HG02623 (cell line): ENCODE measurements around the gene RAB11FIP3.

ENCODE experiments used
- ATAC-seq: cut with Tn5 transposase; IDR thresholded peaks from one replicate; pipeline ENCODE4 v1.9.1; 2021; ENCODE audit warnings: moderate library complexity; ENCODE audit not compliant: unreplicated experiment

RAB11FIP3 gene

DNA sequence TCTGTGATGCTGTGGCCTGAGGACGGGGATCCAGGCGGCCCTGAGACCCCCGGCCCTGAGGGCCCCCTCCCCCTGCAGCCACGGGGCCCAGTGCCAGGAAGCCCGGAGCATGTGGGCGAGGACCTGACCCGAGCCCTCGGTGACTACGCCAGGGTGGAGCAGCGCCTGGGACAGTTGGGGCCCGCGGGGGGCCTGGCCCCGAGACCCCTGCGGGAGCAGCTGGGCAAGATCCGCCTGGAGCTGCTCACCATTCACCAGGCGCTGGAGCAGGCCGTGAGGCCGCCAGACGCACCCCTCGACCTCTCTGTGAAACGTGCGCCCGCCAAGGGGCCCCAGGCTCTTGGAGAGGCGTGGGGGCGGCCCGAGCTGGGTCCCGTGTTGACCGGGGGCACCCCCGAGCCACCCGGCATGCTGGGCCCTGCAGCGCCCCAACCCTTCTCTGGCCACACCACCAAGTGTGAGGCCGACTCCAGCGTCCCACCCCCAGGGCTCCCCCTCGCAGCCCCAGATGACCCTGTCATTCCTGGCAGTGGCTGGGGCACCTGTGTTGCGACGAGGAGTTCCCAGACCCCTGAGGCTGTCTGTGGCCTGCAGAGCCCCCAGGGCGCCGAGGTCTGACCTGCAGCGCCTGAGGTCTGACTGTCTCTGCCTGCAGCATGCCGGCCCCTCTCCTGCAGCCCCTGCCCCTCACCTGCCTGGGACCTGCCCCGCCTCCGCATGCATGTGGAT, 139.4 kb downstream of the RAB11FIP3 start:
- no peak for ATAC-seq

DNA sequence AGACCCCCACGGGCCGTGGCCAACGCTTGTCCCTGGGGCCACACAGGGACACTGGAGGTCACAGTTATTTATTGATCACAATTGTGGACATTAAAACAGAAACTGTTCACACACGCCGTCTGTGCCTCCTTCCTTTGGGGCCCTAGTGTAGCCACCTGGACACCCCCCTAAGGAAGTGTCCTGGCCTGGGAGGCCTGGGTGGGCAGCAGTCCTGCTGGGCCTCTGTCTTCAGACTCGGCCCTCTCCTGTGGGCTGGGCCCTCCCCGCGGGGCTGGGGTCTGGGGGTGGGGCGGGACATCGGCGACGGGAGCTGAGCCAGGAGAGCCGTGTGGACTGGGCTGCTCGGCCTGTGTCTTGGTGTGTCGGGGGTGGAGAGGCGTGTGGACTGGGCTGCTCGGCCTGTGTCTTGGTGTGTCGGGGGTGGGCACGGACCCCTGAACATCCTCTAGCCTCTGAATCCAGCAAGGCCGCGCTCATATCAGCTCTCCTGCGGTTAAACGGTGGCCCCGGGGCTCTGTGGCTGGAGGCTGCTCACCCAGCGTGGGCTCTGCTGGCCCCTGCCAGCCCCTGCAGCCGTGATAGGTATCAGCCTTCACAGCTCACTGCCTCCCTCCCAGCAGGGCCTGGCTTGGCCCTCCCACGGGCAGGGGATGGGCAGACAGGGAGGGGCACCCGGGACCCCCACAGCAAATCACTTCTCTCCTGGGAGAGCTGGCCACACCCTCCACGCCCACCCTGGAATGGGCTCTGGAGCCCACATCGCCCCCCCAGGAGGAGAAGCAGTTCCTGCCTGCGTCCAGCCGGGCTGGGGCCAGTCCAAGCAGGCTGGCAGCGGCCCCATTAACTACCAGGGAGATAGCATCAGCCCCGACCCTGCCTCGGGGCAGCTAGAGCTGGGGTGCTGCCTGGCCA, 140.2 kb downstream of the RAB11FIP3 start:
- ATAC-seq: no peak

DNA sequence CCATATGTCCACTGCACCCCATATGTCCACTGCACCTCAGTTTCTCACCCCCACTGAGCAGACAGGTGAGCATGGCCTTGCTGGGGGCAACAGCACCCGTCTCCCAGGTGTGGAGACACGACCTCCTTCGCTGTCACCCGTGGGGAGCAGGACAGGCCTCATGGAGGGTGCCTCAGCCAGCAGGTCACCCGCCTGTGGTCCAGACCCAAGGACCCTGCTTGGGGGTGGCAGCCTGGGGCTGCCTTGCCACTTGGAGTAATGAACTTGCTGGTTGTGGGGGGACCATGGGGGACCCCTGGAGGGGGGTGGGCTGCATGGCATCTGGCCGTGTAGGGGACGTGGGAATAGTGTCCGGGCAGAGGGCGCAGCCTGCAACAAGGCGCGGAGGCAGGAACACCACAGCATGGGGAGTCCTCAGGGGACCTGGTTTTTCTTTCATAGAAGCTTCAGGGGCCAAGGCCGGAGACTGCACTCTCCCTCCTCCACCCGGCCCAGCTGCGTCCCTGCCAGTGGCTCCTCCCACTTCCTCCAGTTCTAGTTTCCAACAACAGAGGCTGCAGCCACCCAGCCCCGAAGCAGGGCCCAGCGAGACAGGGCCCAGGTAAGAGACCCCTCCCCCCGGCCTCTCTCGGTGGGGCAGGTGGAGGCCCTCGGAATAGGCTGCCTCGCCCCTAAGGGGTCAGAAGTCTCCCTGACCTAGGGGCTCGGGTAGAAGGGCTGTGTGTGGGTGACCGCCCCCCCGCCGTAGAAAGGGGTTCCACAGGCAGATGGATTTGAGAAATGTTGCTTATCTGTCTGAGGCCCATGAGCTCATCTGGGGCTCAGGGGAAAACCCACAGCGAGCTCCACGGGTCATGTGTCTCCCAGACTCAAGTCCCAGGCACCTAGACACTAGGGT, 141.3 kb downstream of the RAB11FIP3 start, which contains the start of gene NHLRC4:
Gene NHLRC4 (plus strand): TSS at position 531 of the 898 bp plus-strand sequence. CDS start 1,043 bp downstream, outside the sequence.
- ATAC-seq: no peak

DNA sequence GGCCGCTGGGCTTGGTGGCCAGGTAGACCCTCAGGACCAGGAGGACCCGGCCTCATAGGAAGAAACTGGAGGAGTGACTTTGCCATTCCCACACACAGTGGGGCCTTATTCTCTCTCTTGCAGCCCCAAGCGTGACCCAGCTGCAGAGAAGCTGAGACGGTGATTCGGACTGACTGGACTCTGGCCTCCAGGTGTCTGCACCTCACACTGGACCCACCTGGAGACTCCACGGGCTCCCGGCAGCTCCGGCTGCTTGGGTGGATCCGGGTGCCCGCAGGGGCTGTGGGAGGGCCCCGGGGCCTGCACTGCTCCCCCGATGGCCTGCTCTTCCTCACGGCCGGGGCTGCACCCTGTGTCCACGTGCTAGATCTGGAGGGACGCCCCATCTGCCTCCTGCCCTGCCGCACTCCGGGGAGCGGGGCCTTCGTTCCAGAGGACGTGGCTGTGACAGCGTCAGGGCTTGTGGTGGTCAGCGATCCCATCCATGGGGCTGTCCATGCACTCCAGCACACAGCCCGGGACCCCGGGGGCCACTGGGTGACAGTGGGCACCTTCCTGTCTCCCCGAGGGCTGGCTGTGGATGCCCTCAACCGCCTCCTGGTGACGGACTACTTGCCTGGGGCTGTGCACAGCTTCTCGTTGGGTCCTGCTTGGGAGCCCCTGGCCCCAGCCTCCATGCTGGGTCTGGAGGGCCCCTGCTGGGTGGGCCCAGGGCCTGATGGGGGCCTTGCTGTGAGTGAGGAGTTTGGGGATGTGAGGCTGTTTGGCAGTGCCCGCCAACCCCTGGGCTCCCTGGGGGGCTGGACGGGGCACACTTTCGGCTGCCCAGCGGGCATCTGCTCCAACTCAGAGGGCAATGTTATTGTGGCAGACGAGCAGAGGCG, 142.2 kb downstream of the RAB11FIP3 start:
- ATAC-seq: no peak

DNA sequence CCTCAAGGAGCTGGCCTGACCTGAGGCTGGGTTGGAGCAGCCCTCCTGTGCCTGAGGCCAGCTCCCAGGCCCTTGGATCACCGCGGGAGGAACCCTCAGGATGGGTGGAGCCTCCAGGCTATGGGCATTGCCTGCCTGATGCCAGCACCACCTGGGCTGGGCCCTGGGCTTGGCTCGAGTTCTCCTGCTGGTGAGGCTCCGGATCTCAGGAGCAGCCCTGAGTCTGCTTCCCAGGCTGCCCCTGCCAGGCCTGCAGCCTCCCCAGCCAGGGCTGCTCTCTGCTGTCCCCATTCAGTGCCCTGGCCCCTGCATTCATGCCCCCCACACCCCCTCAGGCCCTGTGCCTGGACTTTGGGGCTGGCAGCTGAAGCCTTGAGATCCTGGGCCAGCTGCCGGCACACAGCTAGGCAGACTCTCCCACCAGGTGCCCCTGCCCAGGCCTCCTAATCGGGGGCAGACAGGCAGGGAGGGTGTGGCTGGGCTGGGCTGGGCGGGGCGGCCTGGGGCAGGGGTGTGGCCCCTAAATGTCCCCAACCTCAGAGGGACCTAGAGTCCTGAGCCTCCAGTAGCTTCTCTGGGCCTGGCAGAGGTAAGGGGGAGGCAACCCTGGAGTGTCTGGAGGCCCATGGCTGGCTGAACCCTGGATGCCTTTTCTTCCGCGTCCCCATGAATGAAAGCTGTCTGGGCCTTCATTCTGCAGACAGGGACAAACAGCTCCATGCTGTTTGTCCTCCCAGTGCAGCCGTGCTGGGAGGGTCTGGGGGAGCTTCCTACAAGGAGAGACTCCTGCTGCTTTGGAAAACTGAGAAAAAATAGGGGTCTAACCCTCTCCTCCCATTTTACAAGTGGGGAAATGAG, 143.2 kb downstream of the RAB11FIP3 start:
- ATAC-seq: no peak

DNA sequence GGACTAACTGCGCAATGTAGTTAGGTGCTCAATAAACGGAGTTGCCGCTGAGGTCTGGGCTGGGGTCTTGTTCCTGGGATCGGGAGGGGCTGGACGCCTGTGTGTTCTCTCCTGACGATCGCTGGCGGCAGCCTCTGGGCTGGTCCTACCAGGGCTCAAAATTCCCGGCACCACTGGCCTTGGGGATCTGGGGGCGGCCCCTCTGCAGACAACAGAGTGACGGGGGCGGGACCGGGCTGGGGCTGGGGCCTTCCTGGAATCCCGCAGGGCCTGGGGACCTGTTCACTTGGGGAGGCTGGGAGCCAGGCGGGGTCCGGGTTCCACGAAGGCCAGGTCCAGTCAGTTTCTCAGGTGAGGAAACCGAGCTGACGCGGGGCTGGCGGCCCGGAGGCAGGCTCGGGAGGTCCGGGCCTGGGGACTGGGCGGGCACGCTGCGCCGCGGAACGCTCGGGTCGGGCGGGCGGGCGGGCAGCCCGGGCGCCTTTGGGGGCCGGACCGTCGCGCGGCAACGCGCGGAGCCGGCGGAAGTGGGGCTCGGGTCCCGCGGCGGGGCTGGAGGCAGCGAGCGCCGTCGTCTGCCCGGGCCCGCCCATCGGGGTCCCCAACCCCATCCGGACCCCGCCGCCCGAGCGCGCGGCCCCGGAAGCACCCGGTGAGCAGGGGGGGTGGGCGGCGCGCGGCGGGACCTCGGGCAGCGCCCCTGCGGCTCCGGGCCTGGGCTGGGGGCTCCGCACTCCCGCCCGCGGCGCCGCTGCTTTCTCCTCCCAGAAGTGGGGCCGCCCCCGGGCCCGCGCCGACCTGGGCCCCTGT, 144.2 kb downstream of the RAB11FIP3 start, which contains the start of gene PIGQ:
Gene PIGQ (plus strand): TSS at position 524 of the 810 bp plus-strand sequence. CDS start 4,107 bp downstream, outside the sequence.
- ATAC-seq: peak; percentile 57
